ENCODE data around the gene TTC24. TPM values are rescaled to one million over a fixed set of nuclear protein-coding genes. Genes with fewer than 3 reads are reported as not detected.
A peak's percentile ranks its signal among the peaks of the same experiment; 100 is the strongest.

TTC24 gene
- 1 to 10 TPM; 4.5 to 6.8 TPM for total RNA-seq

DNA sequence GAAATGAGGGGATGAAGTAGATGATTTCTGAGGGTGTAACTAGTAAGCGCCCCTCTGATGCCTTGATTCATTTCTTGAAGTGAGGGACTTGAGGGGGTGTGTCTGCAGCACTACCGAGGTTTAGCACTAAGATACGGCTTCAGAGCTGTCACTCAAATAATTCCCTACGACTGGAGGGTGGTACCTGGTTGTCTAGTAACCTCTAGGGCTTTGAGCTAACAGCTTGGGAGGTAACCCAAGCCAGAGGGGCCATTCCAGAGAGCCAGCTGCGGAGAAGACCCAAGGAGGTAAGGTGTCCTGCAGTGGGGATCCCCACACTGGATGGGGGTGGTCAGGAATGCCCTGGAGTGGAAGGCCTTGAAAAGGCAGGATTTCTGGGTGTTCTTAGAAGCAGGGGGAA is at the start of gene TTC24:
TSS of gene TTC24 (plus strand) at position 252 of the 400 bp plus-strand sequence. CDS start 1,642 bp downstream, outside the sequence.
- ATAC-seq (no peak), DNase-seq (ENCODE audit: low spot score in 2 of 2) (no peak)
- Mint-ChIP-seq H3K9me3 (no peaks in the 10 kb centered on the region), H3K36me3 (peaks cover 4 to 6% of the 10 kb centered on the region in 2 donors), H3K27ac (no peak within 1 kb of the TSS)

DNA sequence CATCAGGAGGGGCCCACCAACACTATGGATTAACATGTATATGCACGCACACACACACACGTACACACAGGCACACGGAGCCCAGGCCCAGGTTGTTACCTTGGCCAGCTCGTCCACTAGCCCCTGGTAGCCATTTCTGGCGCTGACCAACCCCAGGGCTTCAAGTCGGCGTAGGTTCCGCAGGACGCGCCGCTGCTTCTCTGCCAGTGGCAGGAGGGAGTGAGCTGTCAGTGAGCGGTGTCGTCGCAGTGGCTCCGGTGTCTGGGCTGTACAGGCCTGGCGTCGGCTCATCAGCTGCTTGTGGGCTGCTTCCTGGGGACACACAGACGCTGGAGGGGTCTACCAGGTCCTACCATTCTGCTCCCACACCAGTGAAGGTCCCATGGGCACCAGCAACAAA is 49.5 kb upstream of the TTC24 start:
- DNase-seq (ENCODE audit: low spot score in 2 of 2) (no peak), ATAC-seq (no peak)
- H3K27ac Mint-ChIP-seq: no peak overlapping the region
- peaks cover 0 to 15% of the 10 kb centered on the region in 2 donors for H3K36me3 Mint-ChIP-seq
- no peaks in the 10 kb centered on the region for H3K9me3 Mint-ChIP-seq

DNA sequence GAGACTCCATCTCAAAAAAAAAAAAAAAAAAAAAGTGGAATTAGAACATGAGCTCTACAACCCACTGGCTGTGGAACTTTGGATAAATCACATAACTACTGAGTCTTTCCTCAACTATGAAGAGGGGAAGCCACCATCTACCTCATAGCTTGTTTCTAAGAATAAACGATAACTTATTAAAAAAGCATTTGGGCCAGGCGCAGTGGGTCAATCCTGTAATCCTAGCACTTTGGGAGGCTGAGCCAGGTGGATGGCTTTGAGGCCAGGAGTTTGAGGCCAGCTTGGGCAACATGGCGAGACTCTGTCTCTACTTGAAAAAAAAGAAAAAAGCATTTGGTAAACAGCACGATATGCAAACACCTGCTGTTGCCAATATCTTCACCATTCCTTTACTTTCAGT is 47.1 kb upstream of the TTC24 start:
- ATAC-seq: no peak
- Mint-ChIP-seq H3K9me3 (no peaks in the 10 kb centered on the region), H3K36me3 (no peaks in the 10 kb centered on the region), H3K27ac (peak overlapping the region in 1 of 2 donors; percentile 8)
- no peak for DNase-seq (ENCODE audit: low spot score in 2 of 2)

DNA sequence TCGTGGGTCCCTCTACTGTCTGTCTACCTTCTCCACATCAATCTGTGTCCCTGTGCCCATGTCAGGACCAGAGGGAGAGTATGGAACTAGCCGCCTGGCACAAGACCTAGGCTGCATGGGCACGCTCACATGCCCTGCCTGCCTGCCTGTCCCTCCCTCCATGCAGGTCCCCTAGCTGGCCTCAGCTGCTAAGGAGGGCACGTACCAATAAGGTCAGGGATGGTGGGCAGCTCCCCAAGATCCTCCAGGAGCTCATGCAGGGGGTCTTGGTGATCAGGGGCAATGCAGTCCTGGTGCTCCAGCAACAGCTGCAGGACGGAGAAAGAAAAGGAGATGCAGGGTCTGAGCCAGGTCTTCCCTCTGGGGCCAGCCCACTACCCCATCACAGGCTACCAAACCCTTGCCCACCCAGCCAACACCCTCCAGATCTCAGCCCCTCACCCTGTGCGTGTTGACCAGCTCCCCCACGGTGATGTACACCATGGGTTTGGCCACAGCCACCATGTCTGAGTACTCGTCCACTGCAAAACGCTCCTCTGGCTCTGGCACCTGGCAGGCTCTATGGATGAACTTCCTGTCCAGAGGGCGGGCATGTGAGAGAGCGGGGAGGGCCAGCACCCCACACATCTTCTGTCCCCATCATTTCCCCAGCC is 45.8 kb upstream of the TTC24 start:
- ATAC-seq (no peak), DNase-seq (ENCODE audit: low spot score in 2 of 2) (no peak)
- H3K36me3 Mint-ChIP-seq: peaks cover 0 to 4% of the 10 kb centered on the region in 2 donors
- H3K9me3 Mint-ChIP-seq: no peaks in the 10 kb centered on the region
- peak overlapping the region in 1 of 2 donors; percentile 36 for H3K27ac Mint-ChIP-seq

DNA sequence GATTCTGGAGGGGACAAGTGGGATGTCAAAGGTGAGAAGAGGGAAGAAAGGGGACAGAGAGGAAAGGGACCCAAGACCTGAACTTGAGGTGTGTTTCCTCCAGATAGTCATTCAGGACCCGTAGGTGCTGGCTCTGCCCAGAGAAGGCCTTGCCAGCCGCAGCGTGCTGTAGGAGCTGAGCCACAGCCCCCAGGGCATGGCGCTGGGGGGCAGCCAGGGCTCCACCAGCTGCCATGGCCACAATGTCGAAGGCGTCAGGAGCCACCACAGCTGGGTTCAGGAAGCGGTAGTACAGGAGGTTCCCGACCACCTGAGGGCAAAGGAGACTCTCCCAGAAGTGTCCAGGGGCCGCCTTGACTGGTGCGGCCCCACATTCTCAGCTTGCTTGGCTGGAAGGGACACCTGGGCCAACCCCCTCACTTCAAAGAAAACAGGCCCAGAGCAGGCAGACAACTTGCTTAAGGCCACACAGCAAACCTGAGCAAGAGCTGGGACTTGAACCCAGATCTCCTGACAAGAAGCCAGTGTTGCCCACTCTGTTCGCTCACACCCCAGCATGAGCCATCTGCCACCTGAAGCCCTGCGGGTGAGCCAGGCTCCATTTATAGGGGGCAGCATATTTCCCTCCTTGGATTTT is 45.0 kb upstream of the TTC24 start:
- DNase-seq (ENCODE audit: low spot score in 2 of 2): no peak
- Mint-ChIP-seq H3K27ac (peak overlapping the region in 1 of 2 donors; percentile 36), H3K9me3 (no peaks in the 10 kb centered on the region), H3K36me3 (peaks cover 0 to 11% of the 10 kb centered on the region in 2 donors)
- ATAC-seq: no peak

DNA sequence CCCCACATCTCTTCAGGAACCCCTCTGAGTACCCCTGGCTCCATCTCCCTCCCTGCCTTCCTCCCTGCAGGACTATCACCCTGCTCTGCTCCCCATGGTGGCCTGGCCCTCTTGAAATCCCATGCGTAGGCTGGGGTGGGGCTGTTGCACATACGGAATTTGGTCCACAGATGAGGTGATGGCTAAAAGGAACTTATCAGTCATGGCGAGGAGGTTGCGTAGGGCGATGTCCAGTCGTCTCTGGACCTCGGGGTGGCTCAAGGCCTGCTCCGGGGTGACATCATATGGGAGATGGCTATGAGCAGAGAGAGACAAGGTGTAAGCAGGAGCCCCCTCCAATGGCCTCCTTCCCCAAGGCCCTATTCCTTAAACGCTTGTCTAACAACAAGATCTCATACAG is 42.5 kb upstream of the TTC24 start:
- no peak for ATAC-seq
- no peak overlapping the region for H3K27ac Mint-ChIP-seq
- DNase-seq (ENCODE audit: low spot score in 2 of 2): no peak
- H3K36me3 Mint-ChIP-seq: peaks cover 0 to 11% of the 10 kb centered on the region in 2 donors
- H3K9me3 Mint-ChIP-seq: no peaks in the 10 kb centered on the region

DNA sequence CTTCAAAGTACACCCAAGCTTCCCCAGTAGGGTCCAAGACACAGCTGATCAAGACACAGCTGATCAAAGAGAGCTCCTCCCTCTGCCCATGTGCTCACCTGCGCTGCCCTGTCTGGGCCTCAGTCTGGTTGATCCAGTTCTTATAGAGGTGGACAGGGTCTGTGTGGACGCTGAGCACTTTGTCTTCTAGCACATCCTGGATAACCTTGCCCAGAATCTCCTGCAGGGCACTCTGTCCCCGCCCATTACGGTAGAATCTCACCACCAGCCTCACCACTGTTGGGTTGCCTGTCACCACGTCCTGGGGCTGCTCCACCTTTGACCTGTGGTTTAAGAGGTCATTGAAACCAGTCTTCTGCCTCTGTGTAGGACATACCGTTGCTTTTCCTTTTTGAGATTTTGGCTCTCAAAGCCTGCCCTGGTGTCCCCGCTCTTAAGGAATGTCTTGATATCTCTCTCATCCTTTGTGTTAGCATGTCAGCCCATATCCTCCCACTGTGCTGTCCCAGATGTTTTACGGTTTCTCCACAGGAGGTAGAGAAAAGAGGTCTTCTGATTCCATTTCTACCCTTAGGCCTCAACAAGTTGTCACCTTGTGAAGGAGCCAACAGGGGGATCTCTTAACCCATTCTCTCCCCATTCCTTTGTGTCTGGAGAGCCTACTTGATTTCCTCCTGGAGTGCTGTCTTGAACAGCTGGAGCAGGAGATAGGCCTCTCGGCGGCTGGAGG is 40.6 kb upstream of the TTC24 start:
- Mint-ChIP-seq H3K27ac (peak overlapping the region in 1 of 2 donors; percentile 45), H3K9me3 (no peaks in the 10 kb centered on the region), H3K36me3 (peaks cover 0 to 11% of the 10 kb centered on the region in 2 donors)
- DNase-seq (ENCODE audit: low spot score in 2 of 2) (no peak), ATAC-seq (no peak)

DNA sequence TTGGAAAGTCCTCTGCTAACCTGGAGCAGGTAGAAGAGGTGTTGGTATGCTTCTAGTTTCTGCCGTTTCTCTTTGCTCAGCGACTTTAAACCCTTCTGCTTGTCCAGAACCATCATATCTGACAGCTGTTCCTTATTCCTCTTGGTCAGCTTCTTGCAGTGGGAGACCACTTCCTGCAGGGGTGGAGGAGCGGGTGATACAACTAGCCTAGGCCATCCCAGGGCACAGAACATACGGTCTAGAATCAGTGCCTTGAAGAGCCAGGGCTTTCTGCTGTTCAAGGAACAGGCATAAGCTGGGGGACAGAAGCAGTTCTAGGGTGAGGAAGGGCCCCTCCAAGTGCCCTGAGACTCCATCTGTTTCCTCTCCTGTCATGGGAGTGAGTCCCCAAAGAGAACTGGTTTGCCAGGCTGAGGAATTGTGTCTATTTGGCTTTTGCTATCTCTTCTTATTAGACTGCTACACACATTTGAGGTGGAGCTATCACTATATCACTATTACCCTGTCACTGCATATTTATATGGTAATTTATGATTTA is 39.6 kb upstream of the TTC24 start:
- Mint-ChIP-seq H3K27ac (no peak overlapping the region), H3K36me3 (peaks cover 0 to 11% of the 10 kb centered on the region in 2 donors), H3K9me3 (no peaks in the 10 kb centered on the region)
- DNase-seq (ENCODE audit: low spot score in 2 of 2) (no peak), ATAC-seq (no peak)

DNA sequence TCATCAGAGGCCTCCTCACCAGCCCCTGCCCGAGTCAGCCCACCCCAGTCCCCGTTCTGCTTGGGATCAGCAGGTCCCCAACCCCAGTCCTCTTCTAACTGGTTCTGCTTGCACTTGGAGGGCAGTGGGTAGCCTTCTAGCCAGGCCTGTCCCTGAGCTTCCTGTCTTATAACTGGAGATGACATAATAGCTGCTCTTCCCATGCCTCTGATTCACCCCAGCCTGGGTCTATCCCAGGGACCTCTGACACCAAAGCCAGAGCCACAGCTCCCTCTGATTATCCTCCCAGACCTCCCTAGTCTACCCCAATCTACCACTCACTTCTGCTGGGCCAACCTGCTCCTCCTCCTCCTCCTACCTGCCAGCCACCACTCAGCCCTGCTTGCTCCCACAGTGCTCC is 38.6 kb upstream of the TTC24 start:
- DNase-seq (ENCODE audit: low spot score in 2 of 2) (no peak), ATAC-seq (no peak)
- H3K27ac Mint-ChIP-seq: no peak overlapping the region
- H3K9me3 Mint-ChIP-seq: no peaks in the 10 kb centered on the region
- H3K36me3 Mint-ChIP-seq: peaks cover 0 to 11% of the 10 kb centered on the region in 2 donors

DNA sequence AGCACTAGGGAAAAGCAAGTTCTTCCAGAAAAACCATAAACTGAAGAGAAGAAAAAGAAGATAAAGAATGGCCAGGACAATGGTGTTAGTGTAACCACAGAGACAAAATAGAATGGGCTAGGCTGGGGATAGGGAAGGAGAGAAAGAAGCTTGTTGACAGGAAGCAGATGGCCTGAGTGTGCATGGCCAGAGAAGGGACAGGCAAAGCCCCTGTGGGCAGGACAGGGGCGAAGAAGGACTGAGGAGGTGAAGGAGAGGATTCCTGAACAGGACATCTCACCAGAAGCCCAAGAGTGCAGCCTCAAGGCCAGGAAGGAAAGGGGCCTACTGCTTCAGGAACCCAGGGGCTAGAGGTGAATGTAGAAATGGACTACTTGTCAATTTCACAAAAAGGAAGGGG is 36.5 kb upstream of the TTC24 start:
- Mint-ChIP-seq H3K27ac (no peak overlapping the region), H3K36me3 (peaks cover 0 to 11% of the 10 kb centered on the region in 2 donors), H3K9me3 (no peaks in the 10 kb centered on the region)
- ATAC-seq (no peak), DNase-seq (ENCODE audit: low spot score in 2 of 2) (no peak)

DNA sequence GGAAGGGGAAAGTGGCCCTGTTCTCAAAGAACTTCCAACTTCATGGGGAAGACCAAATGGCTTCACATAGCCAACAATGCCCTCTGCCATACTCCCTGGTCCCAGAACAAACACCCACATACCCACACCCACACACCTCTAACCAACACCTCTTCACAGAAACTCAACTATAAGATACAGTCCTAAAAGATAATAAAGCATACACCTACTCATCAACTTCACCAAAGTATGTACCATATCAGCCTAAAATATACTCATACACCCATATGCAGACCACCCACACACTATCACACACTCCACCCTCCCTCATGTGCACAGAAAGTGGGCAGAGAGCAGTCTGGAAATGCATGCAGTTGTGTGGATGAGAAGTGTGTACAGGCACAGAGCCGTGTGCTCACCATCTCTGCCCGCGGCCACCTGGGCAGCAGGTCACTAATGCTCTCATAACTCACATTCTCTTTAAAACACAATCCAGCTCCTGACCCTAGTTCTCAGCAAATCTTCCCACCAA is 34.9 kb upstream of the TTC24 start:
- Mint-ChIP-seq H3K27ac (no peak overlapping the region), H3K9me3 (no peaks in the 10 kb centered on the region), H3K36me3 (no peaks in the 10 kb centered on the region)
- ATAC-seq: no peak
- DNase-seq (ENCODE audit: low spot score in 2 of 2): no peak

DNA sequence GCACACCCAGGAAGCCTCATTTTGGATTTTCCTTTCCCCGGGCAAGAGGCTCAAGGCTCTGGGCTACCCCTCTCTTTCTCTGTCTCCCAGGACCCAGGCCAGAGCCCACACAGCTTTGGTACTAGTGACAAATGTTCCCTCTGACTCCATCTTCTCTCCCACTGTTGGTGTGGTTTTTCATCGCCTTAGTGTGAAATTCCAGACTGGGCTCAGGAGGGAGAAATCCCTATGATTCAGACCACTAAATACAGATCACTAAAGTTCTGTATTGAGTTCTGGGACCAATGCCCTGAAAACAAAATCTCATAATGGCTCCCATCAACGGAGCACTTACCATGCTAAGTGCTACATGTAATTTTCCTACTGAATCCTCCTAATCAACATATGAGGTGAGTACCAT is 33.3 kb upstream of the TTC24 start:
- Mint-ChIP-seq H3K9me3 (no peaks in the 10 kb centered on the region), H3K27ac (no peak overlapping the region), H3K36me3 (no peaks in the 10 kb centered on the region)
- no peak for ATAC-seq
- DNase-seq (ENCODE audit: low spot score in 2 of 2): no peak

DNA sequence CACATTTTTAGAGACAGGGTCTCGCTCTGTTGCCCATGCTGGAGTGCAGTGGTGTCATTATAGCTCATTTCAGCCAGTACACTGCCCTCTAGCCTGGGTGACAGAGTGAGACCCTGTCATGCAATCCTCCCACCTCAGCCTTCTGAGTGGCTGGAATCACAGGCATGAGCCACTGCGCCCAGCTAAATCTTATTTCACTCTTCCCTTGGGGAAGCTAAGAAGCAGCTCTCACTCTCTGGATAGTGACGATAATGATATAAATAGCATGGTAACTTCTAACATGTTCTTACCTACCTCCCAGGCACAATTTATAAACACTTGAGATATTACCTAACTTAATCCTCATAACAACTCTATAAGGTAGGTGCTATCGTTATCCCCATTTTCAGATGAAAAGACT is 32.1 kb upstream of the TTC24 start:
- ATAC-seq: no peak

DNA sequence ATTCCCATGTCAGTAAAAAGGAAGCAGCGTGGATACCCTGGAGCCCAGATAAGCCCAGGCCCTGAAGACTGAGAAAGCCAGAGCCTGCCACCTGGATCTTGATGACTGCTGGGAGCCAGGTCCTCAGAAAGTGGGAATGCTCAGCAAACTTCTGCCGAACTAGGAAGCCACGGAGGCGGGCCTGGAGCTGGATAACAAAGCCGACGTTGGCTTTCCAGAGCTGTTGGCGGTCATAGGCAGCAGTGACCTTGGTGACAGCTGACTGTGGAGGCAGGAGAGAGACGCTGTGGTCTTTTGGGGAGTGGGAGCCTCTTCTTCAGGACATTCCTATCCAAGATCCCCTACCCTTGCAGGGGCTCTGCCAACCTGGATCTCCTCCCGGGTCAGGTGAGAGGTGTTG is 31.5 kb upstream of the TTC24 start:
- Mint-ChIP-seq H3K36me3 (no peaks in the 10 kb centered on the region), H3K9me3 (no peaks in the 10 kb centered on the region), H3K27ac (no peak overlapping the region)
- no peak for DNase-seq (ENCODE audit: low spot score in 2 of 2)
- no peak for ATAC-seq

More for the DNA sequence above, 32.1 kb upstream of the TTC24 start:
- no peak for DNase-seq (ENCODE audit: low spot score in 2 of 2)
- Mint-ChIP-seq H3K9me3 (no peaks in the 10 kb centered on the region), H3K27ac (no peak overlapping the region), H3K36me3 (no peaks in the 10 kb centered on the region)

DNA sequence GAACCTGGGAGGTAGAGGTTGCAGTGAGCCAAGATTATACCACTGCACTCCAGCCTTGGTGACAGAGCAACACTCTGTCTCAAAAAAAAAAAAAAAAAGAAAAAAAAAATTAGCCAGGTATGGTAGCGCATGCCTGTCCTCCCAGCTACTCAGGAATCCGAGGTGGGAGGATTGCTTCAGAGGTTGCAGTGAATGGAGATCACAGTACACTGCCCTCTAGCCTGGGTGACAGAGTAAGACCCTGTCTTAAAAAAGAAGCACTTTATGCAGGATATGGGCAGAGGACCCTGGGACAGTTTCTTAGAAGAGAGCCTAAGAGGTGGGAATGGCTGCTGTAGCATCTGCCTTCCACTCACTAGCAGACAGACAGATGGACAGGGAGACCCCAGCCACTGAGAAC is 30.1 kb upstream of the TTC24 start:
- ATAC-seq (no peak), DNase-seq (ENCODE audit: low spot score in 2 of 2) (no peak)
- H3K36me3 Mint-ChIP-seq: peaks cover 0 to 10% of the 10 kb centered on the region in 2 donors
- H3K27ac Mint-ChIP-seq: no peak overlapping the region
- no peaks in the 10 kb centered on the region for H3K9me3 Mint-ChIP-seq

DNA sequence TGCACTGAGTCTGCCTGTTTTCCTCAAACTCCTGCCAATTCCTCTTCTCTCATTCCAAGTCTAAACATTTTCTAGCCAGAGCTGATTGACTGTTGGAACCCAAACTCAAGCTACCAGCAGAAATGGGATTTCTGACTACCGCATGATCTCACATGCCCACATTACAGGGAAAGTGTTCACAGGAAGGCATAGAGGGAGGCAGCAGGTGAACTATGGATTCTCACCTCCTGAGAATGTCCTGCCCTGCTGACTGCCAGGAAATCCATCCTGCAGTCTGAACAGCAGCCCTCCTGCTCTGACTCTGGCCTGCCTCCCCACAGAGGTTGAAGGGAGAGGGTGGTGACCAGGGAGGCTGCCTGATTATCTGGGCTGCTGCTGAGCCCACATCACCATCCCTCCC is 29.7 kb upstream of the TTC24 start:
- peaks cover 0 to 10% of the 10 kb centered on the region in 2 donors for H3K36me3 Mint-ChIP-seq
- no peak overlapping the region for H3K27ac Mint-ChIP-seq
- no peaks in the 10 kb centered on the region for H3K9me3 Mint-ChIP-seq
- no peak for DNase-seq (ENCODE audit: low spot score in 2 of 2)
- ATAC-seq: no peak

DNA sequence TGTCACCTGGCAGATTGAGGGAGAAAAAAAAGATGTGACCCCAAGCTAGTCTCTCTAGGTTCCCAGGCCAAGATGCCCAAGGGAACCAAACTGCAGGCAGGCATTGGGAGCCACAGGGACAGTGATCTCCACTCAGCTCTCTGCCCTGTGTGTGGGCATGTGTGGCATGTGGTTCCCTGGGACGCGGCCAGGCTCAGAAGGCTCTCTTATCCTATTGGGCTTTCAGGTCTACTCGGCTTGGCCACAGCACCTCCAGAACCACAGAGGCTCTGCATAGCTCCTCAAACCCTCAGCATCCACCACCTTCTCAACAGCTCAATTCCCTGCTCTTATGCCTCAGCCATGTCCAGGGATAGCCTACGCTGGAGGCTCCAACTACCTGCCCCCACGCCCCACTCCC is 29.2 kb upstream of the TTC24 start:
- Mint-ChIP-seq H3K27ac (no peak overlapping the region), H3K9me3 (no peaks in the 10 kb centered on the region), H3K36me3 (peaks cover 0 to 10% of the 10 kb centered on the region in 2 donors)
- ATAC-seq (no peak), DNase-seq (ENCODE audit: low spot score in 2 of 2) (no peak)

Data from activated naive CD4-positive, alpha-beta T cell treated with anti-CD3 and anti-CD28 coated beads, Interleukin-2, amount 50 U/mL, for 72 hours (primary cell).